Psoas muscle (tissue), 8 donors: ENCODE data around the gene RBM44. TPM values are rescaled to one million over a fixed set of nuclear protein-coding genes. Genes with fewer than 3 reads are reported as not detected.

Source experiments
- ATAC-seq, 4 donors: fragments of 200-7000 bp; cut with Tn5 transposase; one replicate each; pipeline ENCODE4 v1.9.1; 2020; ENCODE audit warnings: moderate library complexity in 3 of 4, mild to moderate bottlenecking in 2 of 4
- DNase-seq, 2 donors: peaks; one replicate each; pipeline ENCODE4 v3.0.0-alpha.2; 2020
- H3K27ac ChIP-seq: fragments of 200-600 bp; one replicate; pipeline ENCODE4 v1.8.0; 2022
- H3K27me3 ChIP-seq, 3 donors: fragments of 200-600 bp in 1 of 3; one replicate each; pipeline versions ENCODE4 v1.6.1 to v1.8.0; 2013 to 2022; ENCODE audit warnings: low read length in 2 of 3, mild to moderate bottlenecking in 2 of 3, moderate library complexity in 1 of 3; ENCODE audit not compliant: insufficient read depth in 3 of 3
- H3K36me3 ChIP-seq, 2 donors: fragments of 200-600 bp in 1 of 2; one replicate each; pipeline versions ENCODE4 v1.6.1 to v1.8.0; 2013 to 2022; ENCODE audit warnings: low read depth in 1 of 2, mild to moderate bottlenecking in 1 of 2, moderate library complexity in 1 of 2; ENCODE audit not compliant: insufficient read depth in 1 of 2
- H3K4me1 ChIP-seq: fragments of 200-600 bp; one replicate; pipeline ENCODE4 v1.8.0; 2022
- H3K4me3 ChIP-seq: fragments of 200-600 bp; one replicate; pipeline ENCODE4 v1.8.0; 2022; ENCODE audit warnings: mild to moderate bottlenecking
- H3K9me3 ChIP-seq: fragments of 200-600 bp; one replicate; pipeline ENCODE4 v1.8.0; 2022
- WGBS, 3 donors: extraction: QIAGEN DNeasy Blood & Tissue Kit; methylation state at CpG; one replicate each; pipeline versions ENCODE4 v1.1.6 to v1.1.7; 2013; 5-methylcytosine and 5-hydroxymethylcytosine counted together
- intact Hi-C, 2 donors: fragments of 100-400 bp; cut with DNase I; formaldehyde crosslinking; loops; one replicate each; pipeline versions ENCODE4 v1.11.0 to v1.14.2; 2022
- polyA plus RNA-seq, 3 donors: library from polyadenylated mRNA; stranded (reverse); fragments of 200-250 nt; gene quantifications; one replicate each; pipeline ENCODE4 v1.2.3, GENCODE V29; 2013
- total RNA-seq, 4 donors: library from RNA; stranded (reverse); fragmentation: NEBNext Ultra II Directional in 2 of 4; extraction: Animal tissue kit (Norgen Biotek cat#: 25700) in 2 of 4; gene quantifications; one replicate each; pipeline versions ENCODE4 v1.2.1 to v1.2.4, GENCODE V29; 2021 to 2023
- TF ChIP-seq, protein P1 (sequence below): fragments of 200-600 bp; IDR thresholded peaks from one replicate; pipeline ENCODE4 v1.8.0; 2022; ENCODE audit warnings: antibody characterized with exemption
- donor health status: healthy with polysubstance abuse.
- donor health status: DM: no; HTN: no; CAD: no; lungs with moderate emphysema.
- donor health status: Bipolar disorder and iron deficiency.
- donor health status: healthy.
- donor health status: DM: yes; HTN: yes; CAD: no.
- donor health status: DM: no; HTN: no; CAD: no.
- donor health status: DM: no; HTN: no; CAD: no.
- donor health status: DM: yes; HTN: yes; CAD: no.

The RBM44 gene
- total and polyA plus RNA-seq, 7 donors = 0.06 to 0.58 (median 0.38) TPM

DNA sequence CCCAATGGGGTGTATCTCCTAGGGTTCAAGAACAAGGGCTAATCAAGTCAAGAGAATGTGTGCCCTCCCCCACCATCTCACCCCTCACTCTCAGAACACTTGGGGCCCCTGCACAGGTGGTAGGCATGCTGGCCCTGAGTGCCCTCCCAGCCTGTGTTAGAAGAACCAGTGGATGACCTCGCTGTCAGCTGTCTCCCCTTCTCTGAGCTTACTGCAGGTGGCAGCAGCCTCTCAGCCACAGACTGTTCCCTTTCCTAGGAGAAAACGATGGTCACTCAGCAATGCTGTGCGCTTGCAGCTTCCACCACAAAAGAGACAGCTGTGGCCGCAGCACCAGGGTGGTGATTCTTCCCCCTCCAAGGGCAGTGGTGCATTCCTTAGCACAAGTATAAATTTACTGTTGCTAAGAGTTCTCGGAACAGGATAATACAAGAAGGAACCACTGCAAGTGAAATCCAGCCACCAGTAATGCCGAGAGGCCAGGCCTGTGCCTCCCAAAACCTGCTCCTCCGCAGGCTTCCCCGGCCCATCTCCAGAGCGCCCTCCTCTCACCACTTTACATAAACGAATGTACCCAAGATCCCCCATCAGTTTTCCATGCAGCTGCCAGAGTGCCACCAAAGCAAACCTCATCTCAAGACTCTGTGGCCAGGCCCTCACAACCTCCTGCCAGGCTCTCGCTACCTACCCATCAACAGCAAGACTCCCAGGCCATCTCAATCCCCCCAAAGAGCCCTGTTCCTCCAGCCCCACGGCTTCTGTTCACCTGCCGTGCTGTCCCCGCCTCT, 59.9 kb downstream of the RBM44 start:
- TF ChIP-seq, protein P1, sequence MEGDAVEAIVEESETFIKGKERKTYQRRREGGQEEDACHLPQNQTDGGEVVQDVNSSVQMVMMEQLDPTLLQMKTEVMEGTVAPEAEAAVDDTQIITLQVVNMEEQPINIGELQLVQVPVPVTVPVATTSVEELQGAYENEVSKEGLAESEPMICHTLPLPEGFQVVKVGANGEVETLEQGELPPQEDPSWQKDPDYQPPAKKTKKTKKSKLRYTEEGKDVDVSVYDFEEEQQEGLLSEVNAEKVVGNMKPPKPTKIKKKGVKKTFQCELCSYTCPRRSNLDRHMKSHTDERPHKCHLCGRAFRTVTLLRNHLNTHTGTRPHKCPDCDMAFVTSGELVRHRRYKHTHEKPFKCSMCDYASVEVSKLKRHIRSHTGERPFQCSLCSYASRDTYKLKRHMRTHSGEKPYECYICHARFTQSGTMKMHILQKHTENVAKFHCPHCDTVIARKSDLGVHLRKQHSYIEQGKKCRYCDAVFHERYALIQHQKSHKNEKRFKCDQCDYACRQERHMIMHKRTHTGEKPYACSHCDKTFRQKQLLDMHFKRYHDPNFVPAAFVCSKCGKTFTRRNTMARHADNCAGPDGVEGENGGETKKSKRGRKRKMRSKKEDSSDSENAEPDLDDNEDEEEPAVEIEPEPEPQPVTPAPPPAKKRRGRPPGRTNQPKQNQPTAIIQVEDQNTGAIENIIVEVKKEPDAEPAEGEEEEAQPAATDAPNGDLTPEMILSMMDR = peak; percentile 81
- intact Hi-C loops = loop anchor here (2.0 to 5.0 kb wide), 6 partner anchors 64 to 284 kb away; partner anchors contain the start of genes UBE2F (in 2 of the 2) and SCLY (in 1 of the 2)
- peak overlapping the region; percentile 83 for H3K4me3 ChIP-seq
- ATAC-seq (peak; percentile 82 to 88 (median 86)), DNase-seq (peak; percentile 70 to 80)
- no peaks in the 10 kb centered on the region for H3K9me3 ChIP-seq
- H3K27ac ChIP-seq = peak overlapping the region; percentile 93
- no peaks in the 10 kb centered on the region for H3K36me3 ChIP-seq
- peaks cover 0 to 2% (median 0%) of the 10 kb centered on the region in 3 donors for H3K27me3 ChIP-seq
- peaks cover 22% of the 10 kb centered on the region for H3K4me1 ChIP-seq
- 44 to 50% (median 46%) methylated on average over 14 of the region's 14 CpGs for WGBS, 3 donors

- intact Hi-C loops = loop anchor here (2.0 to 5.0 kb wide), 6 partner anchors 64 to 284 kb away; partner anchors contain the start of genes UBE2F (in 2 of the 2) and SCLY (in 1 of the 2)
- peaks cover 26% of the 10 kb centered on the region for H3K4me1 ChIP-seq
- peak overlapping the region; percentile 83 for H3K4me3 ChIP-seq
- peaks cover 0 to 2% (median 0%) of the 10 kb centered on the region in 3 donors for H3K27me3 ChIP-seq
- ATAC-seq (peak in 1 of 4 donors; percentile 1), DNase-seq (no peak)
- WGBS, 3 donors = 57 to 66% (median 63%) methylated on average over 14 to 15 of the region's 15 CpGs
- no peaks in the 10 kb centered on the region for H3K9me3 ChIP-seq
- no peaks in the 10 kb centered on the region for H3K36me3 ChIP-seq
- TF ChIP-seq, protein P1 = no peak
- H3K27ac ChIP-seq = peak overlapping the region; percentile 93
Observed at GRCh38 chr2:237859082-237859433, 60.5 kb downstream of the RBM44 start.

- no peaks in the 10 kb centered on the region for H3K36me3 ChIP-seq
- peaks cover 0 to 2% (median 0%) of the 10 kb centered on the region in 3 donors for H3K27me3 ChIP-seq
- ATAC-seq (peak; percentile 53 to 72 (median 62)), DNase-seq (peak in 1 of 2 donors; percentile 53)
- peak within 1 kb of the TSS; percentile 83 for H3K4me3 ChIP-seq
- H3K27ac ChIP-seq = peak within 1 kb of the TSS; percentile 93
- no peaks in the 10 kb centered on the region for H3K9me3 ChIP-seq
- 1 to 3% (median 2%) methylated on average over 28 to 79 of the region's 79 CpGs for WGBS, 3 donors
- TF ChIP-seq, protein P1 = no peak
- peaks cover 33% of the 10 kb centered on the region for H3K4me1 ChIP-seq
- intact Hi-C loops = loop anchor here (2.0 to 10.0 kb wide), 8 partner anchors 38 to 283 kb away; partner anchors contain the start of genes UBE2F (in 2 of the 2), KLHL30 (in 1 of the 2) and SCLY (in 1 of the 2)
Observed at GRCh38 chr2:237859533-237860272, 61.1 kb downstream of the RBM44 start, which contains the start of gene RAMP1. Gene RAMP1, plus strand, starts transcription at chr2:237859623. Its CDS starts 53 bp downstream, at chr2:237859676.

DNA sequence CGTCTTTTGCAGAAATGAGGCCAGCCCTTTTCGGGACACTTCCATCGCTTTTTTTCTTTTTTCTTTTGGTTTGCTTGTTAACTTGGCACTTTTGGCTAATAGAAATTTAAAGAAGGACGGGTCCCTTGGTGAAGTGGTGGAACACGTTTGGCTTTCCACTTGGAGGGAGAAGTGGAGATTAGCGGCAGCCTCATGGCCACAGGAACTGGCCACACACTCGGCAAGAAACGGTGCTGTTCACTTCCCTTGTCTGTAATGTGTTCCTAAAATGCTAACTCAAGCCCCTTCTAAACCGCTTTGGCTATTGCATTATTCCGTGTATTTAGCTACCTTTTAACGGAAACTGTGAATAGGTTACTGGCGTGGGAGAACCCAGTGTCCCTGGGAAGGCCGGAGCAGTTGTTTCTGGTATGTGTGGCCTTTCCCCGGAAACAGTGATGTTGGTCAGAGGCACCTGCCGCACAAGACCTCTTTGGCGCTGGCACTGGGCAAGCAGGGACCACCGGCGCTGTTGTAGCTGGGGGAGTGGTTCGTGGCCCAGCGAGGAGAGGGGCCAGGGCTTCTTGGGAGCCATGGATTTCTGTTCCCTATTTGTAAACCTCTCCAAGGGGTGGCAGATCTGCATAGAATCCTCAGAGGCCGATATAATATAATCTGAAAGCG, 61.8 kb downstream of the RBM44 start:
- no peaks in the 10 kb centered on the region for H3K36me3 ChIP-seq
- ATAC-seq = peak; percentile 17 to 26 (median 19)
- intact Hi-C loops = loop anchor here (5.0 to 10.0 kb wide), 2 partner anchors 37 to 274 kb away; partner anchors contain the start of gene KLHL30 (in 1 of the 2)
- peaks cover 0 to 2% (median 0%) of the 10 kb centered on the region in 3 donors for H3K27me3 ChIP-seq
- TF ChIP-seq, protein P1 = no peak
- no peaks in the 10 kb centered on the region for H3K9me3 ChIP-seq
- peaks cover 37% of the 10 kb centered on the region for H3K4me1 ChIP-seq
- H3K4me3 ChIP-seq = peak overlapping the region; percentile 83
- 34 to 52% (median 40%) methylated on average over 22 of the region's 22 CpGs for WGBS, 3 donors
- DNase-seq = peak in 1 of 2 donors; percentile 23
- peak overlapping the region; percentile 93 for H3K27ac ChIP-seq
